Cerebellar nuclear complex (tissue), 1 donor: ENCODE data around the gene ADRA2B.
"Not testable (repeated sequence)": the region's sequence is repeated elsewhere in the genome, so short reads cannot be mapped to it uniquely, and the experiment has no call there.

Experiments
- DNase-seq, 2 experiments: peaks; one replicate each; lab custom pipeline; 2025; lab: John Stamatoyannopoulos, UW

The ADRA2B gene

DNA sequence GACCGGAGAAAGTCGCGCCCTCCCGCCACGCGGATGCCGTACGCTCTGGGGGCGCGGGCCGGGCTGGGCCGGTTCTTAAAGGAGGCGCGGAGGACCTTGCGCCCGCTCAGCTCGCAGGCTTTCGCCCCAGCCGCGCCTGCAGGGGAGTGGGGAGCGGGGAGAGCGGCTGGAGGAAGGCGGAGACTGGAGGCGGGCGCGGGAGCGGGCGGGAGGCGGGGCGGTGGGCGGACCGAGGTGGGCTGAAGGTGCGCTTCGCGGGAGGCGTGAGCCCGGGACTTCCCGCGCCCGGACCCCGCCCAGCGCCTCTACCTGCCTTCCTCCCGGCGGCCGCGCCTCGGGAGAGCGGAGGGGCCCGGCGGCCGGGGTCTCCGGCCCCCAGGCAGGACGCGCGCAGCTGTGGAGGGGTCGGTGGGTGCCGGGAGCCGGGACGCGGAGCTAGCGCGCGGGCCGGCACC lies at the start of gene ADRA2B:
TSS of gene ADRA2B (minus strand) at position 148 of the 455 bp plus-strand sequence. CDS start 422 bp downstream, outside the sequence.
- no peak for DNase-seq

DNA sequence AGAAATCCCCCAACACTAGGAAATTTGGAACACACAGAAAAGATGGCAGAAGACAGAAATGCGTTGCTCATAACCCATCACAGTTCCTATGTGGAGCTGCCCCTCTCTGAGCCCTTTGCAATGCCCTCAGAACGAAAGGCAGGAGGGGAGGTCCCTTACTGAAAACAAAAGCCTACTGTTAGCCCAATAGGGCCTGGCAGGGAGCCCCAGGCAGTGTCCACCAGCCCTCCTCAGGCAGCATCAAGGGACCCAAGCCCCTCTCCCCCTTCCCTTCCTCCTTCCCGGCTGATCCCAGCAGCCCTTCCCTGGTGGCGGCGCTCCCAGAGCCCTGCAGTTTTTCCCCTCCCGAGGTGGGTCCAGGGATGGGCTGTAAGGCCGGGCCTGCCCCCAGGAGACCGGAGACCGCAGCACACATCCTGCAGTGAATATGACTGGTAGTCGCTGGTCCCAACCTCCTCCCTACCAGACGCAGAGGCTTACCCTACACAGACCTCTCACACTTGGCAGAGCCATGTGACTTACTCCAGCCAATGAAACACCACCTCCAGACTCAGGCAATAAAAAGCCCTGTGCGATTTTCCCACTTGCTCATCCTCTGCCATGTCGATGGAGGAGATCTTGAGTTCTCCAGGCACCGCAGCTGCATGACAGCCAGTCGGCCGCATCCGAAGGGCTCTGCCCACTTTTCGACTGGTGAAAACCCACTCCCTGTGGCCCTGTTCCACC lies 48.3 kb upstream of the ADRA2B start:
- DNase-seq = no peak

DNA sequence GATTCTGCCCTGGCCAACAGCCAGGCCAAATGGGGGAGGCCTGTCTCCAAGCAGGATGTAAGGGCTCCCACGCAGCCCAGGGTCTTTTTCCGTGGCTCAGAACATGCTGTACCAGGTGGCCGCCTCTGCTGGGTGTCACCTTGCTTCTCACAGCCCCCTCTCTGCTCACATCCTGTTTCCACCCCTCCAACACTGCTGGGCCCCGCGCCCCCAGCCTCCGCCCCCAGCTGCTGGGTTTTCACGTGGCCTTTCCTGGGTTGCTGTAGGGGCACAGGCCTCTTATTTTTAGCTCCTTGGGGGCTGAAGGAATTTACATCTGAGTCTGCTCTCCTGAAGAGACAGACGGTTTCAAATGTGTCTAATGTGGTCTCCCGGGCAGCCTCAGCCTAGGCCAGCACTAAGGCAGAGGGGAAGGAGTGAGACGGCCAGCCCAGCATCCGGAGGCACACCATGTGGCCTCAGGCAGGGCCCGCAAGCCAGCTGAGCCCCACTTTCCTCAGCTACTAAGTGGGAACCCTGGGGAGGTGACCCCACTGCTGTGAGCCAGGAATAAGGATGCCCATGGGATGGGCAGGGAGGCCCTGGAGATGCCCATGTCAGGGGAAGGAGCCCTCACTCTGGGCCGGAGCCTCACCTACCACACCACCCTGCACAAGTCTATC lies 47.5 kb upstream of the ADRA2B start:
- no peak for DNase-seq

DNA sequence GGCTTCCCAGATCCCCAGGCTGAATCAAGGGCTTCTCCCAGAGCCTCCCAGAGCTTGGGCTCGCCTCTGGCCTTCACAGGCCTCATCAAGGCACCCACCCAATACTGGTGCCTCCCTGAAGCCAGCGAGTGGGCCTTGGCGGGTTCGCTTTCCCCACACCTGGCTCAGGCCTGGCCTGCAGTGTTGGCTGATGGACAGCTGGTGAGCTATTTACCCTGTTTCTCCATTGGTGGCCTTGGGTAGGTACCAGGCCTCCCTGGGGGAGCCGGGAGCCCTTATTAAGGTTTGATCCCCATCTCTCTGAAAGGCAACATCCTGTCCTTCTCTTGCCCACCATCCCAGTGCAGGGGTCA lies 47.0 kb upstream of the ADRA2B start:
- no peak for DNase-seq

DNA sequence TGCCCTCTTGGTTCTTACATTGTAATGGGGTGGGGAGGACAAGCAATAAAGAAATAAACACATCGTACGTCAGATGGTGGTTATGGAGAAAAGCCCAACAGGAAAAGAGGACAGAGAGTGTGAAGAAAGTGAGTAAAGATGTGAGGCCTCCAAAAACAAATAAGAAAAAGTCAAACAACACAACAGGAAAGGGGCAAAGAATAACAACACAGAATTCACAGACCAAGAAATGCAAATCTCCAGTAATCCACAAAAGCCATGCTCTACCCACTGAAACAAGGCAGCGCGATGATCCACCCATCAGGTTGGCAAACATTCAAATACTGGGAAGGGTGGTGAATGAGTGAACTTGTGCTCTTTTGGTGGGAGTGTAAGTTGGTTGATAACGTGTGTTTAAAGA lies 45.5 kb upstream of the ADRA2B start:
- no peak for DNase-seq

DNA sequence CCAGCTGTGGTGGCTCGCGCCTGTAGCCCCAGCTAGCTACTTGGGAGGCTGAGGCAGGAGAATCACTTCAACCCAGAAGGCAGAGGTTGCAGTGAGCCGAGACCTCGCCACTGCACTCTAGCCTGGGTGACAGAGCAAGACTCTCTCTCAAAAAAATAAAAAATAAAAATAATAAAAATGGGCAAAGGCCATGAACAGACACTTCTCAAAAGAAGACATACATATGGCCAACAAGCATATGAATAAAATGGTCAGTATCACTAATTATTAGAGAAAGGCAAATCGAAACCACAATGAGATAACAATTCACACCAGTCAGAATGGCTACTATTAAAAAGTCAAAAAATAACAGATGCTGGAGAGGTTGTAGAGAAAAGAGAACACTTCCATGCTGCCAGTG lies 44.0 kb upstream of the ADRA2B start:
- DNase-seq = not testable (repeated sequence)

DNA sequence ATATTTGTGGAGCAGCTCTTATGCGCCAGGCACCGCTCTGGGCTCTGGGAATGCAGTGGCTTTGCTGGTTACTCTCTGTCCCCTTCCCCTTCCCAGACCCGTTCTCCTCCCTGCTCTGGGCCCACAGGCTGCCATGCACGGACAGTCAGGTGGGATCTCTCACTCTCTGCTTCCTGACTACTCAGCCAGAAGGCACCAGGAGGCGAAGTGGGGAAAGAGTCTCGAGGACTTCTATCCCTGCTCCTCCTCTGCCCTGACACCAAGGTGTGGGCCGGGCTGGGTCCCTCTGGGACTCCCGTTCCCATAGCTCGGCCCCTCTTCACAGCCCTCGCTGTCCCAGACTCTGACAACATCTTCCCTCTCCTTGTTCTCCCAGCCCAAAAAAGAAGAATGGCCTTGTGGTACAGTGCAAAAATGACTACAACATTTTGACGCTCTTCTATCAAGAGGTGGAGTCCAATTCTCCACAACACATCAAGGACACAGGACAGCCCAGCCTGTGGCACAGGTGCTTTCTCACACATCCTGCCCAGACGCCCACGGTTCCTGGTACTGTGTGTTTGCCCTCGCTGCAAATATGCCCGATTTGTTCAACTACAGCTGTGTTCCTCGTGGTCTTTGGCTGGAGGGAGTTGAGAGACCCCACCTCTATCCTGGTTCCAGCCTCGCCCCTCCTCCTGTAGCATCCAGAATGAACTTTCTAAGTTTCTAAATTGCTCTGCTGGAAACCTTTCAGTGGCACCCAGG lies 42.9 kb upstream of the ADRA2B start:
- DNase-seq = no peak

DNA sequence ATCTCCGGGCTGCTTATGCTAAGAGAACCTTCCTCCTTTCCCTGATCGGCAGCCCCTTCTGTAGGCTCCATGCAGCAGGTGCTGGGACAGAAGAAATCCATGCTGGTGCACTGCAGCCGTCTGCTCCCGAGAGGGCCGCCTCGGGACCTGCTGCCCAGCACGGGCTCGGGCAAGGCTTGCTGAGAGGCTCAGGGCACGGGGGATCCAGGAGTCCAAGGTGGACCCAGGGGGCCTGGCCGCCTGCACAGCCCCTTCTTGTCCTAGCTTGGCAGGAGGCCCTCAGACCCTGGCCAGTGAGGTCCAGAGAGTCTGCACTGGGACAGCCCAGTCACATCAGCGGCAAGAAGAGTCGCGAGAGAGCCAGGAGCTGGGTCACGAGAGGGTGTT lies 42.2 kb upstream of the ADRA2B start:
- no peak for DNase-seq

DNA sequence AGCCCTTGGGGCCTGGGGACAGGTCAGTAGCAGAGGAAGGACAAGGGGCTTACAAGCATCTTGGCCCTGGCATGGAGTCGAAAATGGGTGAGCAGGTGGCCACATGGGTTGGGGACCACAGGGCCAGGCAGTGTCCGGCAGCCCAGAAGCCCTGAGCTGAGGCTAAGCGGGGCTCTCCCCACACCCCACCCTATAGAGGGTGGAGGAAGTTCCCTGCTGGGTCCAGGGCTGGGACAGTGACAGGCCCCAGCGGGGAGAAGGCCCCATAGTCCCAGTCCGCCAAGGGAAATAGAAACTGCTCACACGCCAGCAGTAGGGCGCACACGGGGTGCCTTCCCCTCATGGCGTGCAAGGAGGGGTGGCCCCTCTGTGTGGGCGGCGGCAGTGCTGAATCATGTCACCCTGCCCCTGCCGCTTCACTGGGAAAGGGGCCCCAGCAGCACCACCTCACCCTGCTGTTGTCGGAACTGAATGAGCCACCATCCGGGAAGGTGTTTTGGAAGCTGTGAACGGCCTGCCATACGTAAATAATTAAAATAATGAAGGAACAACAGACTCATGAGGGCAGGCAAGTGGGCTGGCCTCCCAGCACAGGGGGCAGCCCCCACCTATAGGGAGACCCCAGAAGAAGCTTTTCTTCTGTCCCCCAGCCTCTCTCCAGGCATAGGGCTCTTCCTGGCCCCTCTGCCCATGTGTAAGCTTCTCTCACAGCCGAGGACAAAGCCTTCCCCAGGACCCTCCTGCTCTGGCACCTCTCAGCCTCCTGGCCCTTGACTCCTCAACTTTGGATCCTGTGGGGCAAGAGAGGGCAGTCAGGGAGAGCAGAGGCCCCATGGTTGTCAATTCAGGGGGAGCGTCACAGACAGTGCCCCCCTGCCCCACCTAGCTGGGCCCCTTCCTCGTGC lies 41.5 kb upstream of the ADRA2B start:
- no peak for DNase-seq

DNA sequence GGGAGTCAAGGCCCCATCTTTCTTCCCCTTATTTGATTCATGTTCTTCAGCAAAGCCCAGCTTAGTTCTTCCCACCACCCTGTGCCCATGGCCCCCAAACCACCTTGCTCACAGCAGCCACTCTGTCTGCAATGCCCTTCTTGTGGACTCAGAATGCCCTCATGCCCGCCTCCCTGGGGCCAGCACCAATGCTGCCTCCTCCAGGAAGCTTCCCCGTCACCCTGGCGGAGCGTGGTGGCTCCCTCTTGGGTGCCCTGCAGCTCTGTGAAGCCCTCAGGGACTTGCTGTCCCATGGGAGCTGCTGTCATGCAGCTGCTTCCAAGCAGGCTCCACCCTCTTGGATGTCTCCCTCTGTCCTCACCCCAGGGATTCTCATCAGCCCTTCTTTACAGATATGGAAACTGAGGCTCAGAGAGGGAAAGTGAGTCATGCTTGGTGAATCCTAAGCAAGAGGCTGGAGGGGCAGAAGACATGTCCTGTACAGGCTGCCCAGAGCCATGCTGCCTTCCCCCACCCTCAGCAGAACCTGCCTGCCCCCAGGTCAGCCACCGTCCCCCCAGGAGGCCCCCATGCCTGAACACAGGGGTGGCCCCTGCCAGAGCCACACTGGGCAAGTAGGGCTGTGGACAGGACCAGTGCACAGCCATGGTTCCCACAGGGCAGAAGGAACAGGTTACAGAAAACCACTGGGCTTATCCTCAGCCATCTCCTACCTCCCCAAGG lies 40.7 kb upstream of the ADRA2B start:
- DNase-seq = no peak

DNA sequence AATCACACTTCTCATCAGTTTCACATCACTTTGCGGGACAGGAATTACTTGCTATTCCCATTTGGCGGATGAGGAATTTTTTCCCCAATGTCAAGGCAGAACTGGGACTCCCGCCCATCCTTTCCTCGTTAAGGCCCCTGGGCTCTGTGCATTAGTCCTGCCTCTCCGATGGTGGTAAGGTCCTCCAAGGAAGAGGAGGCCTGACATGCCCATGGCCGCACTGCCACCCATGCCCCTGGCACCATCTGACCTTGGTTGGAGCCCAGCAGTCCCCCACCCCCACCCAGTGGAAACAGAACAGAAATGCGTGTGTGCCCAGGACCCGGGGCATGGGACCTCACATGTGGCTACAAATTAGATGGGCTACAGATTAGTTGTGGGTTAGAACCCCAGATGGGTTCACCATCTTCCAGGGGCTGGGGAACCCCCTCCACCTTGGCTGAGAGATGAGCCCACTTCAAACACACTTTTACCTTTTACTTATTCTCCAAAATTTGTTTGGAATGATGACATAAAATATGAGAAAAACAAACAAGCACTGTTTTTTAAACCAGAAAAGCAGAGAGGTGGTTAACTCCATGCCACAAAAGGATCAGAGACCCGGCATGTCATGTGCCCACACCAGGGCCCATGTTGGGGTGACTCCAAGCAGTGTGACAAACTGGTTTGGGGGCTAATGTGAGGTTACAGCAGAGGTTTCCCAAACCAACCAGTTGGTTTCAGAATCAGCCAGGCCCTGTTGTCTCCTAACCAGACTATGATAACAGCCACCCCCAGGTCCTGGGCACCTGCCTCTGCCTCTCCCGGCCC lies 39.8 kb upstream of the ADRA2B start:
- DNase-seq = no peak

DNA sequence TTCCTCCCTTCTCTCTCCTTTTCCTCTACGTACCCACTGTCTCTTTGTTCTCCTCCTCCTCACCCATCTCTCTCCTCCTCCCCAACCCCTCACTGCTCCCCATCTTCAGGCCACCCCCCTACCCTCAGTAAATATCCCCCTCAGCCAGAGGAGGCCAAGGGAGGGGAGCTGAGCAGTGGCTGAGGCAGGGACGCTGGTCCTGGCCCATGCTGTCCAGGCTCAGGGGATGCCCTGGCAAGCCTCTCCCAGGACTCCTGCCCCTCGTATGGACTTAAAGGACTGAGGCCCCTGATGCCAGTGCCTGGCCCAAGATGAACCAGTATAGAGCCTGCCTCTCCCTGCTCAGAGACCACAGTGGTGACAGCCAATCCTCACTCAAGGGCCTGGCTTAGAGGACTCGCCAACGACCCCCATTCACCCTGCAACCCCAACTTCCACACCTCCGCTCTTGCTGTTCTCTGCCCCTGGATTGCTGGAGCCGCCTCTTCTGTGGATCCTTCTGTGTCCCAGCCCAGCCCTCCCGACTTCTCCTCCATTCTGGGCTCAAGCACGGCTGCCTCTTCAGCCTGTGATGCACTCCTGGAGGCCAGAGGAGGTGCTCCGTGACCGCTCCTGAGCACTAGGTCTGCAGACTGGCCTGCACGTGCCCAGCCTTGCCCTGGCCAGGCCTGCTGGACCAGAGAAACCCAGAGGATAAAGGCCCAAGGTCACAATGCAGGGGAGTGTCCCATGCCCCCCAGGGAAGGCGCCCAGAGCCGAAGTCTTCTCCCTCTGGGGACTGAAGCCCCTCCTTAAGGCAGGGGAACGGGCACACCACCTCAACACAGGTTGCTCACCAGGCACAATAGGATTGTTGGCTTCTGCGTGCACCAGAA lies 38.4 kb upstream of the ADRA2B start:
- no peak for DNase-seq

DNA sequence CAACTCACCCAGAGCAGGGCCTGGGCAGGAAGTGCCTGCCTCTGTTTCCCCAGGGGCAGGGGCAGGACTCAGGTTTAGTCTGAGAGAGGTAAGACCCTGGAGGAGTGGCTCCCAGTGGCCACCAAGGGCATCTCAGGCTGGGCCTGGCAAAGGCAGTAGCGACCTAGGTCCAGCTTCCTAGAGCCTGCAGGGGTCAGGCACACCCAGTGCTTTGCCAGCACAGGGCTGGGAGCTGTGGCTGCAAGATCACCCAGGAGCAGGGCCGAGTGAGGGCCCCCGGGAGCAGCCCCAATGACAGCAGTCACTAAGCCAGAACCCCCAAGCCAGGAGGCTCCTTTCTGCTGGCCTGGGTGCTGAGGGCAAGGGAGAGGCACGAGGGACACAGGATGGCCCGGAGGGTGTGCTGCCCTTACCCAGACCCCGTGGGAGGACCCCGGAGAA lies 37.6 kb upstream of the ADRA2B start:
- DNase-seq = no peak

DNA sequence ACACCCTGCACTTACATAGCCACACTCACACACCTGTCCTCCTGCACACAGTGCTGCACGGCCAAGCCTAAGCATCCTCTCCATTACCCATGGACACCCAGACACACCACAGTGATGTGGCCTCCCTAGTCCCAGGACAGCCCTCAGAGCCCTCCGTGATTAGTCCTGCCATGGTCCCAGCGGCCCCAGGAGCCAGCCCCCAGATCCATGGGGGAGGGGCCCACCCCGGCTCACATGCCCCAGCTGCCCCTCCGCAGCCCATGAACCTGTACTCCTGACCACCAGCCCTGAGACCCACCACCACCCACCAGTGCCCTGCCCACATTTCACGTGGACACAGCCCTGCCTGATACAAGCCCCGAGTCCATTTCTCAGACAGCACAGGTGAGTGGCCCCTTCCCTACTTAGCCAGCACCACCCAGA lies 36.9 kb upstream of the ADRA2B start:
- DNase-seq = no peak

DNA sequence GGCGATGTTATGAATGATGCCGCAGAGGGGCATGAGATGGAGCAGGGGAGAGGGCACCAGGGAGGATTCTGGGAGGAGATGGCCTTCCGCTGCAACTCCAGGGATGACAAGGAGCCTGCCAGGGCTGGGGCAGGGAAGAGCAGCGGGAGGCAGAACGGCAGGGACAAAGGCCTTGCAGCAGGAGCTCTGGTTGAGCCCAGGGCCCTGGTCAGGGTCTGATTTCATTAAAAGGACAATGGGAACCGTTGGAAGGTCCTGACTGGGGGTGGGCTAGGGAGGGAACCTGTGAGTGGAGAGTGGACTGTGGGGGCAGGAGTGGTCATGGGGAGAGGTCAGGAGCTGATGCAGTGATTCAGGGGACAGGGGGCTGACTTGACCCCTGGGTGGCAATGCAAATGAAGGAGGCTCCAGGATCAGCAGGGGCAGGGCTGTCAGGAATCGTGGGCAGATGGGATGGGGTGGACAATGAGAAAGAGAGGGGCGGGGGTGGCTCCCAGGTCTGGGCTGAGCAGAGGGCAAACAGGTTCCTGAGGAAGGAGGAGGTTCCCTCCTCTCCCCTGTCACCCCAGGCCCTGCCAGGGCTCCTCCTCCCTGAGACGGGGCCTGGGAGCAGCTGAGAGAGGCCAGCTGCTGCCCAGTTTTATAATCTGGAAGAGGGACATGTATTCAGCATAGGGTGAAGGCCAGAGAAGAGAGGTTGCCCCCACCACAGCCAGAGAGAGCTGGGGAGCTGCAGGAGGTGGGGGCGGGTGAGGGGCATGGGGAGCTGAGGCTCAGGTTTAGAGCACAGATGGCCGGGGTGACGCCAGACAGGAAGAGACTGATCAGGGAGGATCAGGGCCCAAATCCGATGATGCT lies 36.2 kb upstream of the ADRA2B start:
- DNase-seq = no peak

DNA sequence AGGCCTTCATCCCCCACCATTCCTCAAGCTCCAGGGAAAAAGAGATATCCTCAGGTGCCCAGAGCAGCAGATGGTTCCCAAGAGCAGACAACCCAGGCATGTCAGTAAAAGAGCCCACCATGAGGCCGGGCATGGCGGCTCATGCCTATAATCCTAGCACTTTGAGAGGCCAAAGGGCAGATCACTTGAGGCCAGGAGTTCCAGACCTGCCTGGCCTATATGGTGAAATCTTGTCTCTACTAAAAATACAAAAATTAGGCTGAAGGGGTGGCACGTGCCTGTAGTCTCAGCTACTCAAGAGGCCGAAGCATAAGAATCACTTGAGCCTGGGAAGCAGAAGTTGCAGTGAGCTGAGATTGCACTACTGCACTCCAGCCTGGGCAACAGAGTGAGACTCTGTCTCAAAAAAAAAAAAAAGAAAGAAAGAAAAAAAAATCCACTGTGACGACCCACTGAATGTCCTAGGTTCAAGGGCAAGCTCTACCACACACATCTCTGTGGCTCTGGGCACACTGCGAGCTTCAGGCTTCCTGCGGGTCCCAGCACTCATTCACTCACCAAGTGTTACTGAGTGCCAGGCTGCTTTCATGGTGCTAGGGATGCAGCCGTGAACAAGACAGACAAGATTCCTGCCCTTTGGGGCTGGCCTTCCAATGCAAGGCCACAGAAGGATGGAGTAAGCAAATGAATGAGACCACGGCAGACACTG lies 35.4 kb upstream of the ADRA2B start:
- DNase-seq = no peak

DNA sequence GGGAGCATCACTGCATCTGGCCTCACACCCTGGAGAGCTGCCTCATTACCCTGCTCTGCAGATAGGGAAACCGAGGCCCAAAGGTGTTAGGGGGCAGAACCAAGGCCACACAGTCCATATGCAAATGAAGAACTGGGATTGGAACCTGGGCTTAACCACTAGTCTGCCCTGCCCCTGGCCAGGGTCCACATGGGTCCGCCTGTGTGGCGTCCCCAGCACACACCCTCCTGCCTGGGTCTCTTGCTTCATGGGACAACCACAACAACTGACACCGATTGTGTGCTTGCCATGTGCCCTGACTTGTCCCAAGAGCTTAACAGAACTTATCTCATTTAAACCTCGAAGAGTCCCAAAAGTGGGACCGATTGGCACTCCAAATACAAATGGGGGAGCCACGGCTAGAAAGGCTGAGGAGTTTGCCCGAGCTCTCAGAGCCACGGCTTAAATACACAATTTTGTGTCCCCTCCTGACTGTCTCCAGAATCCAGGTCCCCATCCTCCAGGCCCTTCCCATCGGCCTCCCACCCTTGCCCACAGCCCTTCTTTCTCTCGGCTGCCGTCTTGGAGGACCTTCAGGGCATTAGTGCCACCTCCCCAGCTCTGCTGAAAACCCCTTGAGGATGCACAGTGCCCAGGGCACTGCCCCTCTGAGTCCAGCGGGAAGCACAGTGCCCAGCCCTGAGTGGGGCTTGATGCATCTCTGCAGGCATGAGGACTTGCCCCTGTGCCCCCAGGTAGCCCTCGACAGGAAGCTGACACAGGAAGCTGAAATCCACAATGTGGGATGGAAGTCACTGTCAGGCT lies 34.6 kb upstream of the ADRA2B start:
- no peak for DNase-seq
